CD4-positive, alpha-beta T cell treated with Interleukin-12 subunit alpha and Interleukin-12 subunit beta, for 1 hour (primary cell): ENCODE data around the gene LMTK3.

Experiments used
- DNase-seq: peaks from one replicate; pipeline ENCODE4 v3.0.0-alpha.2; 2020

The LMTK3 gene

DNA sequence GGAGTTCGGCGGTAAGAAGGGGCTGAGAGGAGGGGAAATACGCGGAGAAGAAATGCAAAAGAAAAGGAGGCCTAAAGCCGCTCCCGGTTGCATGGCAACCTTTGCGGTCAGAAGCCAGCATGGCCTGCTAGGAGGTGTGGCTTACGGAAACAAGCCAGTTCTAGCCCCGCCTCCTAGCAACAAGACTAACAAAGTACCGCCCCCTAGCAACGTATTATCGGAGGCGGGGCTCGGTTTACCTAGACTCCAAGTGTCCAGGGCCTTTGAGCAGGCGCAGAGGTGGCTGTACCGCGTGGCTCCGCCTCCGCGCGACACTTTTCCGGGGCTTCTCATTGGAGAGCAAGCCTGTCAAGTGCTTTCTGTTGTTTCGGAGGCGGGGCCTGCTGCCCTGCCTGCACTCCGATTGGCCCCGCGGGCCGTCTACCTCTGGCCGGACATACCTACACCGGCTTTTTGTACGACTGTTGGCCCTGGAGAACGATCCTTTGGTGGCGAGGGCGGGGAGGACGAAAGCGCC lies 42.8 kb downstream of the LMTK3 start:
- DNase-seq = peak; percentile 100

DNA sequence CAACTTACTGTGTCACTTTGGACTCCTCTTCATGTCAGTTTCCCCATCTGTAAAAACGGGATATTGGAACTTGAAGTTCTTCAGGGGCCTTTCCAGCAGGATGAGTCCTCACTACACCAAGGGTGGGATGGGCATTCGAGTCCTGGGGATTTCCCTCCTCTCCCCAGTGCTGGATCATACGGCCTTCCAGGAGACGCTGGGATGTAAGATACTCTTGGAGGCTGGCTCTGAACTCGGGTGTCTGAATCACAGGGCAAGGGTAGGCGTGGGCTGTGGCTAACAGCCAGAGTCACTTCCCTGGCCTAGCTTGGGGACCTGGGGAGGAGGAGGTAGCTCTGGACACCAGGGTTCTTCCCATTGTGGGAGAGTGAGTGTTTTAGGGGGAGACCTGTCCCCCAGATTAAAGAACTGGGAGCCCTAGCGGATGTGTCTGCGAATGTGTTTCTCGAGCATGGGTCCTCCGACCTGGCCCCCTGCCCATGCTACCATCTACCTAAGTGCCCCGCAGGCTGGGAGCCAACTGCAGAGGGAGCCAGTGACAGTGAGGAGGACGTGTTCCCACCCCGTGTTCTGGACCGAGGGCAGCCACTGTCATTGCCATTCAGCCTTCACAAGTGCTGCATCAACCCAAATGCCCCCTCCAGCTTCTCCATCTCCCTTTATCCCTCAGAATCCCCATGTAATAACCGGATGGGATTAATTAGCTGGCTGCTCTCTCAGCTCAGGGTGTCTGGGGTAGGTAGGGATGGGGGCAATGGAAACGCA lies 44.9 kb downstream of the LMTK3 start:
- DNase-seq = no peak

DNA sequence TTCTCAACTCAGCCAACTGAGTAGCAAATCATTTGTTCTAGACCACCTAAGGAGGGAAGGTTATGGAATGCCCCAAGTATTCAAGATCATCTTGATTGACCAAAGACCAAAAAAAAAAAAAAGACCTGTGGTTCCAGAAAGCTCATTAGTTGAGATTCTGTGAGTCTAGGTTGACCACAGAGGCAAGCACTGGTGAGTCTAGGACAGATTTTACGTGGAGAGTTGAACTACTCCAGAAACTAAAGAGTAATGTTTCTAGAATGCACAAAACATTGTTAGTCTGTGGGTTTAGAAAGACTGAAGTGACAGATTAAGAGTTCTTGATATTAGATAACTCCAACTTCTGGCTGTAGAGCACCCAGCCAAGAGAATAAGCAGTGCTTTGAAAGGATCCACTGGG lies 46.4 kb downstream of the LMTK3 start:
- no peak for DNase-seq

DNA sequence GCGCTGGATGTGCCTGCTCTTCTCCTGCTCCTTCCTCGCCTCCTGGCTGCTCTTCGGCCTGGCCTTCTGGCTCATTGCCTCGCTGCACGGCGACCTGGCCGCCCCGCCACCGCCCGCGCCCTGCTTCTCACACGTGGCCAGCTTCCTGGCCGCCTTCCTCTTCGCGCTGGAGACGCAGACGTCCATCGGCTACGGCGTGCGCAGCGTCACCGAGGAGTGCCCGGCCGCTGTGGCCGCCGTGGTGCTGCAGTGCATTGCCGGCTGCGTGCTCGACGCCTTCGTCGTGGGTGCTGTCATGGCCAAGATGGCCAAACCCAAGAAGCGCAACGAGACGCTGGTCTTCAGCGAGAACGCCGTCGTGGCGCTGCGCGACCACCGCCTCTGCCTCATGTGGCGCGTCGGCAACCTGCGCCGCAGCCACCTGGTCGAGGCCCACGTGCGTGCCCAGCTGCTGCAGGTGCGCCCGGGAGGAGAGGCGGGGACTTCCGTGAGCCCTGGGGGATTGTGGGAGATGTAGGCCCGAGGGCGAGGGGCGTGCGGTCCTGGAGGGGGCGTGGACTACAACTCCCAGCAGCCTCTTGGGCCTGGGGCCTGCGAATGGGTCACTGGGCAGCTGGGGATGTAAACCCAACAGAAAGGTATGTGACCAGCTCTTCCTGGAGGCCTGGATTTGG lies 49.5 kb downstream of the LMTK3 start:
- no peak for DNase-seq

DNA sequence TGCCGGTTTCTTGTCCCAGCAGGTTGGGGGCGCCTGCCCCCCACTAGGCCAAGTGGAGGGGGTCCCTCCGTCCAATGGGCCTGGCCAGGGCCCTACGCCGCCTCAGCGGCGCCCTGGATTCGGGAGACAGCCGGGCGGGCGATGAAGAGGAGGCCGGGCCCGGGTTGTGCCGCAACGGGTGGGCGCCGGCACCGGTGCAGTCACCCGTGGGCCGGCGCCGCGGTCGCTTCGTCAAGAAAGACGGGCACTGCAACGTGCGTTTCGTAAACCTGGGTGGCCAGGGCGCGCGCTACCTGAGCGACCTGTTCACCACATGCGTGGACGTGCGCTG lies 50.0 kb downstream of the LMTK3 start:
- no peak for DNase-seq

DNA sequence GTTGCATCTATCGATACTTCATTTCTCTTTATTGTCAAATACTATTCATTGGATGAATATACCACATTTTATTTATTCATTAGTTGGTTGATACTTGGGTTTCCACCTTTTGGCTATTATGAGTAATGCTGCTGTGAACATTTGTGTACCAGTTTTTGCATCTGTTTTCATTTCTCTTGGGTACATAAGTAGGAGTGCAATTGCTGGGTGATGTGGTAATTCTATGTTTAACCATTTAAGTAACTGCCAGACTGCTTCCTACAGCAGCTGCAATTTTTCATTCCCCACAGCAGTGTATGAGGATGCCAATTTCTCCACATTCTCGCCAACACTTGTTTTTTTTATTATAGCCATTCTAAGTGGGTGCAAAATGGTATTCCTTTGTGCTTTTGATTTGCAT lies 53.6 kb downstream of the LMTK3 start:
- no peak for DNase-seq

DNA sequence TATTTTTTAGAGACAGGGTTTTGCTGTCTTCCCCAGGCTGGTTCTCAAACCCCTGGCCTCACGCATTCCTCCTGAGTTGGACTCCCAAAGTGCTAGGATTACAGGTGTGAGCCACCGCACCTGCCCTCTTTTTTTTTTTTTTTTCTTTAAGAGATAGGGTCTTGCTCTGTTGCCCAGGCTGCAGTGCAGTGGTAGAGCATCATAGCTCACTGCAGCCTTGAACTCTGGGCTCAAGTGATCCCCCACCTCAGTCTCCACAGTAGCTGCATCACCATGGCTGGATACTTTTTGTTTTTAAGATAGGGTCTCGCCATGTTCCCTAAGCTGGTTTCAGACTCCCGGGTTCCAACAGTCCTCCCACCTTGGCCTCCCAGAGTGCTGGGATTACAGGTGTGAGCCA lies 54.8 kb downstream of the LMTK3 start:
- no peak for DNase-seq

DNA sequence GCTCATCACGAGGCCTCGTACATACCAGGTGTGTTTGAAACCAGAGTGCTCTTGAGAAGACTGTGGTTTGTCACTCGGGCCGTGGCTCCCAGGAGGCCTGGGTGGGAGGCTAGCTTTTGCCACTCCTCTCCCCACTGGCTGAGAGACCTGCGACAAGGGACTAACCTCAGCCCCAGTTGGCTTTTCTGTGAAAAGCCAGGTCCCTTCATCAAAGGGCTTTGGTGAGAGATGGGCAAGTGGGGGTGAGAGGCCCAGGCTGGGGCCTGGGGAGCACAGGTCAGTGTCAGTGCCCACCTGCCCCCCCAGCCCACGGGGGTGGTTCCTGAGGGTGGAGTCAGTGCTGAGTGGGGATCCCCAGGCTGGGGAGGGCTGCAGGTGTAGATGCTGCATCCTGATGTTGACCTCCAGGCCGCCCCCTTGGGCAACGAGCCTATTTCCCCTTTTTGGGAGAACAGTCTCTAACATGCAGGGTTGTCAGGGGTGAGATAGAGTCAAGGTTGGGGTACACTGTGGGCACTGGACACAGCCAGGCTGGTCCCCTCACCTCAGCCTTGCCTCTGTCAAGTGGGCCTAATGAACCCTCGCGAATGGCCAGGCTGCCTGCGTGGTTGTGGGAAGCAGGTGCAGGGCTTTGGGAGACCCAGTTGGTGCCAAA lies 55.6 kb downstream of the LMTK3 start:
- no peak for DNase-seq

DNA sequence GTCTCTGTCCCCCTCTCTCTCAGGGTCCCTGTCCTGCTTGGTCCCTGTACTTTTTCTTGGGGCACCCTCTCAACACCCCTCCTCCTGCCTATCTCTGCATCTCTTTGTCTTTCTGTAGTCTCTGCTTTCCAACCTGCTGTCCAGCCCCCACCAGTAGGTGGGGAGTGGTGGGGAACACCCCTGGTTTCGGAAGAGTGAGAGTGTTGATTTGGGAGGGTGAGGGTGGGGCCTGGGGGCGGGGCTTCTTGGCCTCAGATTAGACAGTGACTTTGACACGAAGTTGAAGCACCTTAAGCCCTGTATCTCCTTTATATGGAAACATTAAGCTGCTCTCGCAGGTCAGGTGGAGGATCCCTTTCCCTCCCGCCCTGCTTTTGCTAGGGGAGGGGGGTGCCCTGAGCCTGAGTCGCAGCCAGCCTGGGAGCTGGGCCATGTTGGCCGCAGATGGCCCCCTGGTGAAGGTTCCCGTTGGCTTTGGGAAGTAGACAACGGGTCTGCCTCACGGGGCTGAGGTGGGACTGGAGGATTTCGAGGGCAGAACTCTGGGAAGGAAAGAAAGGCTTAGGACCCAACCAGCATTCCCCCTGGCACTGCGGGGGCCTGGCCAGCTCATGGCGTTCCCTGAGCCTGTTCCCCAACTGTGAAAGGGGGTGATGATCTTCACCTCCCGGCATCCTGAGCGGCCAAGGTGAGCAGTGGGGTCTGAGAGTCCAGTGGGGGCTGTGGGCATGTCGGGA lies 56.3 kb downstream of the LMTK3 start, which contains the start of gene KCNJ14:
Gene KCNJ14 (plus strand): TSS at position 404 of the 737 bp plus-strand sequence. CDS start 6,151 bp downstream, outside the sequence.
- DNase-seq = no peak

DNA sequence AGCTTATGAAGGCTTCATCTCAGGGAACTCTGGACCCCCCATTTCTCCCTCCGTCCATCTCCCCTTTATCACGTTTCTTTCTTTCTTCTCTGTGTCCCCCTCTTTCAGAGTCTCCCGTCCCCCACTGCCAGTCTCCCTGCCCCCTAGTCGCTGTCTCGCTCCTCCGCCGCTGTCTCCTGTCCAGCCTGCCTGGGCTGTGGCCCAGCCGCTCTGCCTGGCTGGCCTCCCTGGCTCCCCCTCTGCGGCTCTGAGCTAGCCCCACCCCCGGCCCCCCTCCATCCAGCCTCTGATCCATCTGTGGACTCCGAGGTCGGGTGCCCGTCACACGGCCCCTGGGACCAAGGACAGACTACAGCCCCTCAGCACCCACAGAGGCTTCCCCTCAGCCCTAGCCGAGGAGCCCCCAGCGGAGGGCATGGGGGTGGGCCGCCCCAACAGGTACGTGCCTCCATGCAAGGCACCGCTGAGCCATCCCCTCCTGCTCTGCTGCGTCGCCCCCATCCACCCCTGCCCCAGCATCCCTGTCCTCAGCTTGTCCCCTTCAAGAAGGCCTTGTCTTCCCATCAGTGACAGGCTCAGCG lies 57.4 kb downstream of the LMTK3 start:
- DNase-seq = no peak

DNA sequence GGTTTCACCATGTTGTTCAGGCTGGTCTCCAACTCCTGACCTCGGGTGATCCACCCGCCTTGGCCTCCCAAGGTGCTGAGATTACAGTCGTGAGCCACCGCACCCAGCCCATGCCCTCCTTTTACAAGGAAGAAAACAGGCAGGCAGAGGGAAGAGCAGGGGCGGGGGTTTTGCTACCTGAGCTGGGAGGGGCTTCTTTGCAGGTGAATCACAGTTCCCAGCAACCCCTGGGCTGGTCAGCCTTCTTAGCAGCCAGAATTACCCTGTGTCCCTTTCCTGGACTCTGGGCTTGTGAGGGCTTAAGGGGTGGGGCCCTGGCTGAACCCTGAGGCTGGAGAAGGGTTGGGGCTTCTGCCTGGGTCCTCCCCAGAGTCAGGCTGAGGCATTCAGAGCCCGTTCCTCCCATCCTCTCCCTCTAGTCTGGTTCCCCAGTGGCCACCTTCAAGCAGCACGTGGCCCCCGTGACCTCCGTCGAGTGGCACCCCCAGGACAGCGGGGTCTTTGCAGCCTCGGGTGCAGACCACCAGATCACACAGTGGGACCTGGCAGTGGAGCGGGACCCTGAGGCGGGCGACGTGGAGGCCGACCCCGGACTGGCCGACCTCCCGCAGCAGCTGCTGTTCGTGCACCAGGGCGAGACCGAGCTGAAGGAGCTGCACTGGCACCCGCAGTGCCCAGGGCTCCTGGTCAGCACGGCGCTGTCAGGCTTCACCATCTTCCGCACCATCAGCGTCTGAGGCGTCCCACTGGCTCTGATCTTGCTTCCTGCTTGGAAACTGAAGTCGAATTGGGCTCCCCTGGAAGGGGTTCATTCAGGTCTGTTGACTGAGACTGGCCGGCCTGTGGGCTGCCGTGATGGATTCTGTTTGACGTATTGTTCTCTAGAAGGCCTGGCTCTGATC lies 59.1 kb downstream of the LMTK3 start:
- no peak for DNase-seq

DNA sequence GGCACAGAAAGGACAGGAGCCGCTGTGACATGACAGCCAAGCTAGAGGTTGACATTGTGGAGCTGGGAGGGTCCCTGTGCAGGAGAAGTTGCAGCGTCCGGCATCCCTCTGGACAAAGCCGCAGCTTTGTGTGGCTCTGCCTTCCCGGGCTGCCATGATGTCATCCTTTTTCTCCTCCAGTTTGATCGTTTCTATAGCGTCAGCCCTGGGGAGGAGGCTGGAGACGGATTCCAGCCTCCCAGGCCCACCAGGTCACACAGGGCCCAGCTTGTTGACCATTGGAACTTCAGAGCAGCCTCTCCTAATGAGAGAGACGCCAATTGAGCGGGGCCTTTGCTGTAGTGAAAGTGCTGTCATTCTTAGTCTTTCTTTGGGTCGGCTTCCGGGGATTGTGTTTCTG lies 60.0 kb downstream of the LMTK3 start:
- DNase-seq = no peak

DNA sequence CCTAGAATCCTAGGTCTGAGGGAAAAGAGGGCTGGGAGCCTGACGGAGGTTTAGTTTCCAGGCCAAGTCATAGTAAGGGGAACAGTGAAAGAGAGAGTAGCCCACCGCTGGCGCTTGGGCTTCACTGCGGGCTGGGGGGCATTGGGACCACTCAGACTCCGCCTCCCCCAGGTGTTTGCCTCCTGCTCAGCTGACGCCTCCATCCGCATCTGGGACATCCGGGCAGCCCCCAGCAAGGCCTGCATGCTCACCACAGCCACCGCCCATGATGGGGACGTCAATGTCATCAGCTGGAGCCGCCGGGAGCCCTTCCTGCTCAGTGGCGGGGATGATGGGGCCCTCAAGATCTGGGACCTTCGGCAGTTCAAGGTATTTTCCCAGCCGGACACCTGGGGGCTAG lies 60.8 kb downstream of the LMTK3 start:
- no peak for DNase-seq

DNA sequence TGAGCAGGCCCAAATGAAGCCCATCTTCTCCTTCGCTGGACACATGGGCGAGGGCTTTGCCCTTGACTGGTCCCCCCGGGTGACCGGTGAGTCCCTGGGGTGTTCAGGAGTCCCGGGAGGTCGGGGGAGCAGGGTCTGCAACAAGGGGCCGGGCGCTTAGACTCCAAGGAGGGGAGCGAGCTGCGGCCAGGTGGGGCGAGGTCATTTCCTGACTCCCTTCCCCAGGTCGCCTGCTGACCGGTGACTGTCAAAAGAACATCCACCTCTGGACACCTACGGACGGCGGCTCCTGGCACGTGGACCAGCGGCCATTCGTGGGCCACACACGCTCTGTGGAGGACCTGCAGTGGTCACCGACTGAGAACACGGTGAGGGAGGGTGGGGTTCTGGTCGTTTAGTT lies 61.2 kb downstream of the LMTK3 start:
- no peak for DNase-seq

DNA sequence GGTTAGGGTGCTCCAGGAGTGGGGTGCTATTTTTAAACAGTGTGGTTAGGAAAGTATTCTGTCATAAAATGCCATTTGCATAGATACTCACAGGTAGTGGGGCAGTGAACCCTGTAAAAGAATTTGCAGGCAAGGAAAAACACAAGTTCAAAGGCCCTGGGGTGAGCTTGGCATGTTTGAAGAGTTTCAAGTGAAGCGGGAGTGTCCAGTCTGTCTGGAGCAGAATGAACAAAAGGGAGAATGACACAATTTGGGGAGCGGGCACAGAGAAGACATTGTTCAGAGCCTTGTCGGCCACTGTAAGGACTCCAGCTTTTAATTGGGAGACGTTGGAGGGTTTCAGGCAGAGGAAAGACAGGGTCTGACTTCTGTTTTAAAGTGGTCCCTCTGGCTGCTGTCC lies 63.1 kb downstream of the LMTK3 start:
- no peak for DNase-seq

DNA sequence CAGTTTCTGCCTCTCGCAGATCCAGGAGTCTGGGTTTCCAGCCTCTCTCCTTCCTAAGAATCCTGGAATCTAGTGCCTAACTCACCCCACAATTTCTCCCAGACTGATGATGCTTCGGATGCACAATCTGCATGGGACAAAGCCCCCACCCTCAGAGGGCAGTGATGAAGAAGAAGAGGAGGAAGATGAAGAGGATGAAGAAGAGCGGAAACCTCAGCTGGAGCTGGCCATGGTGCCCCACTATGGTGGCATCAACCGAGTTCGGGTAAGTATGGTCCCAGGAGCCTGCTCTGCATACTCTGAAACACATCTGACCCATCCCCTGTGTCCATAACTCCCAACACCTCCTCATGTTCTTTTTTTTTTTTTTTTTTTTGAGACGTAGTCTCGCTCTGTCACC lies 65.1 kb downstream of the LMTK3 start:
- DNase-seq = no peak

DNA sequence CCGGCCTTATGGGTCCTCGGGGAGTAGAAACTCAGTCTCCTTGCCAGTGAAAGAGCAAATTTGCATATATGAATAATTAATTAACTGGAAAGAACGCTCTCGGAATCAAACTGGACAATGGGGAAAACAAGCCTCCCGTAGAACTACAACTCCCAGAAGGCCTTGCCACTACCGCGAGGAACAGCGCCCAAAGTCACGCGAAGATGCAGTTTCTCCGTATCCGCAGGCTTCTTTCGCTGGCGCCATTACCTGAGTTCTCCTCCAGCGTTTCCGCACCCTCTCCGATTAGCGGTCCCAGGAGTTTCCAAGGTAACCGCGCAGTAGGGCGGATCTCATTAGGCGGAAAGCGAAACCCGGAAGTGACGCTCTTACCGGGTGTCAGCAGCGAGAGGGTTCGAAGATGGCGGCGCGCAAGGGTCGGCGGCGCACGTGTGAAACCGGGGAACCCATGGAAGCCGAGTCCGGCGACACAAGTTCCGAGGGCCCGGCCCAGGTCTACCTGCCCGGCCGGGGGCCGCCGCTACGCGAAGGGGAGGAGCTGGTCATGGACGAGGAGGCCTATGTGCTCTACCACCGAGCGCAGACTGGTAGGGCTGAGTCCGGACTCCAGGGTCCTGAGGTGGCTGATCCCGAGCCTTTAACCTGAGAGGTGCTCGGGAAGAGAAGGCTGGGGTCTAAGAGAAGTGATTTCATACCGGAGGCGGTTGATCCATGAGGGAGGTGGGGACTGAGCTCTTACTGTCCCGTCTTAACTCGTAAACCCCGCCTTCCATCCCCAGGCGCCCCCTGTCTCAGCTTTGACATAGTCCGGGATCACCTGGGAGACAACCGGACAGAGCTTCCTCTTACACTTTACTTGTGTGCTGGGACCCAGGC lies 65.8 kb downstream of the LMTK3 start, which contains the start of gene GRWD1:
Gene GRWD1 (plus strand): TSS at position 378 of the 876 bp plus-strand sequence. CDS start 23 bp downstream, at position 401.
- peak; percentile 96 for DNase-seq

DNA sequence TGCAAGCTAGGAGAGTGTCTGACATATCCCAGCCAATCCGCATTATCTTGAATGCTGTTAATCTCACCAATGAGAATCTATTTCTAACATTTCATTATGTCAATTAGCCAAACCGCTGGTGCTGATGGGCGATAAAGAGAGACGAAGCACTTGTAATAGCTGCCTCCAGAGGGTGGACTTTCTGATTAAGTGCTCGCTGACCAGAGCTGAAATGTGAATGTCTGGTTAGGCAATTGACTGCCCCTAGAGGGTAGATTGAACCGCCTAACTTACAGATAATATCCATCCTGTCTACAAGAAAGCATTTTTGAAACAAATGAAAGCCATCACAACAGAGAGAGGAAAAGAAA lies 66.4 kb downstream of the LMTK3 start:
- peak; percentile 52 for DNase-seq

DNA sequence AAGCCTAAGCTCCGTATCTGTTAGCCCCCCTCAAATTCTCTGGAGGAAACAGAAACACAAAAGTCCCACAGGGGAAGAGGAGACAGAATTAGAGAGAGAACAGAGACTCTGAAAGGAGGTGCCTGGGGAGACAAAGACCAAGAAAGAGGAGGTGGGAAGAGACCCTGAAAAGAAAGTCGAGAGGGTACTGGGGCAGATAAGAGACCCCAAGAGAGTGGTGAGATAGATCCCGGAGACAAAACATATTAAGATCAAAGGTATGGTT lies 66.8 kb downstream of the LMTK3 start:
- DNase-seq = no peak

DNA sequence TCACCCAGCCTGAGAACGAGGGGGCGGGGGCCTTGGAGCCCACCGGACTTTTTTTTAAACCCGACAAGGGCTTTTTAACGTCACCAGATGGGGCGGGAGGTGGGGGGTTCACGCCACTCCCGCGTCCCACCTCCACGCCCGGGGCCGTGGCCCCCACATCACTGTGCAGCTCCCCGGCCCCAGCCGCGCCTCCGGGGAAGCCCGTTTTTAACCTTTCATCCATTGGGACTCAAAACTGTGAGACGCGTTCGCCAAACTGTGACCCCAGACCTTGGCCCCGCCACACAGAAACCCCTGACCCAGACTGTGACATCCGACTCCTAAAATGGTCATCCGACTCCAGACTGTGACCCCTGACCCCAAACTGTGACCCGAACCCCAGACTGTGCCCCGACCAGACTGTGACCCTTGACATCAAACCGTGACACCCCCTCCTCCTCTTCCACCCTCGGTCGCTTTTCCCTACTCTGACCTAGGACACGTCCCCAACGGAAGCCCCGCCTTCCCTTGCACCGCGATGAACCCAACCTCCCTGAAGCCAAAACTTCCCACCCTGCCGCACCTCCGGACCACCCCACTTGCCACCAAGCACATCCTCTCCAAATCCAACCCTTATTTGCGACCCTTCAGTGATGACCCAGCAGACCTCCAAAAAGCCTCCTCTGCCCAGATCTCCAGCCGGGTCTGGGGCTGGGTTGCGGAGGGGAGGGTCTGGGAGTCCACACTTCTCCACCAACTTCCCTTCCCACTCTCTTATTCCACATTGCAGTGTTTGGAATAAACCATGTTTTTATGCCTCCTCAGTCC lies 67.3 kb downstream of the LMTK3 start:
- DNase-seq = peak; percentile 9
